OCI-LY7 (cell line): ENCODE measurements around the gene BCKDHB.

Source experiments
- CTCF ChIP-seq: fragments of 200-600 bp; sonication (generic); conservative IDR thresholded peaks from 2 replicates; pipeline ENCODE4 v1.5.1; 2014; ENCODE audit warnings: mild to moderate bottlenecking, antibody characterized with exemption, low read length, moderate library complexity, mixed read lengths
- EZH2phosphoT487 ChIP-seq: fragments of 200-600 bp; sonication (generic); IDR thresholded peaks from 2 replicates; pipeline ENCODE4 v1.6.1; 2018; ENCODE audit warnings: low read depth, borderline replicate concordance, mild to moderate bottlenecking, mixed run types, antibody characterized with exemption, low read length, moderate library complexity, mixed read lengths

GRCh38 chr6:80251321-80251720 is 144.8 kb downstream of the BCKDHB start:
- TF ChIP-seq CTCF (no peak), EZH2phosphoT487 (no peak)
